HPDE6-E6E7 (cell line): ENCODE measurements around the gene REV3L.

Experiments
- DNase-seq: peaks from one replicate; pipeline ENCODE4 v3.0.0; 2011; ENCODE audit warnings: missing footprints; ENCODE audit errors: extremely low spot score

Gene REV3L

GRCh38 chr6:111423960-111424846, 58.8 kb downstream of the REV3L start:
- DNase-seq: no peak

- no peak for DNase-seq
Observed at GRCh38 chr6:111423055-111423633, 59.9 kb downstream of the REV3L start.

GRCh38 chr6:111418971-111419693, 63.9 kb downstream of the REV3L start:
- DNase-seq: no peak

GRCh38 chr6:111417946-111418345, 65.1 kb downstream of the REV3L start:
- DNase-seq: no peak

- DNase-seq: no peak
Observed at GRCh38 chr6:111417181-111417585, 65.8 kb downstream of the REV3L start.

GRCh38 chr6:111416529-111416928, 66.5 kb downstream of the REV3L start:
- DNase-seq: no peak

- DNase-seq: no peak
Observed at GRCh38 chr6:111414373-111414772, 68.6 kb downstream of the REV3L start.

GRCh38 chr6:111411978-111412566, 70.9 kb downstream of the REV3L start:
- no peak for DNase-seq

GRCh38 chr6:111411046-111411445, 72.0 kb downstream of the REV3L start:
- no peak for DNase-seq

- DNase-seq: no peak
Observed at GRCh38 chr6:111410371-111410770, 72.6 kb downstream of the REV3L start.

GRCh38 chr6:111409430-111409829, 73.6 kb downstream of the REV3L start:
- DNase-seq: no peak

GRCh38 chr6:111407686-111408085, 75.3 kb downstream of the REV3L start:
- no peak for DNase-seq

GRCh38 chr6:111406200-111406721, 76.8 kb downstream of the REV3L start:
- no peak for DNase-seq

- DNase-seq: no peak
Observed at GRCh38 chr6:111403388-111403787, 79.6 kb downstream of the REV3L start.

GRCh38 chr6:111399626-111400025, 83.4 kb downstream of the REV3L start:
- DNase-seq: no peak

GRCh38 chr6:111388681-111389080, 94.3 kb downstream of the REV3L start:
- no peak for DNase-seq

- no peak for DNase-seq
Observed at GRCh38 chr6:111382476-111383294, 100.3 kb downstream of the REV3L start.

- DNase-seq: no peak
Observed at GRCh38 chr6:111381728-111382127, 101.3 kb downstream of the REV3L start.

- DNase-seq: no peak
Observed at GRCh38 chr6:111381123-111381522, 101.9 kb downstream of the REV3L start.

- no peak for DNase-seq
Observed at GRCh38 chr6:111379831-111380230, 103.2 kb downstream of the REV3L start.

GRCh38 chr6:111379302-111379701, 103.7 kb downstream of the REV3L start:
- DNase-seq: no peak
